RCC 7860 (cell line): ENCODE results near the gene WDR4.
"Not testable (repeated sequence)": the region's sequence is repeated elsewhere in the genome, so short reads cannot be mapped to it uniquely, and the experiment has no call there.

ENCODE experiments used
- DNase-seq: peaks from one replicate; pipeline ENCODE4 v3.0.0-alpha.2; 2015; ENCODE audit warnings: low spot score
- FAIRE-seq: peaks from 2 replicates; lab custom pipeline; 2012; peaks lifted over from hg19 to GRCh38; lab: Jason Lieb, UNC

WDR4 gene

GRCh38 chr21:42878993-42879787, at the start of gene WDR4:
Gene WDR4, minus strand, starts transcription at chr21:42879539. Its CDS starts 44 bp downstream, at chr21:42879495.
- DNase-seq (peak; percentile 95), FAIRE-seq (peak; percentile 58)

- not testable (repeated sequence) for FAIRE-seq, DNase-seq
Measured at GRCh38 chr21:42927474-42928200, 48.3 kb upstream of the WDR4 start.

GRCh38 chr21:42925114-42925926, 46.0 kb upstream of the WDR4 start, which contains the start of gene ERVH48-1:
Gene ERVH48-1, minus strand, starts transcription at chr21:42925630. Its CDS starts 6,624 bp downstream, at chr21:42919006.
- DNase-seq (no peak), FAIRE-seq (no peak)

GRCh38 chr21:42924433-42924751, 45.1 kb upstream of the WDR4 start:
- FAIRE-seq = no peak
- no peak for DNase-seq

GRCh38 chr21:42923553-42924432, 44.5 kb upstream of the WDR4 start:
- DNase-seq (peak; percentile 90), FAIRE-seq (peak; percentile 81)

- FAIRE-seq (no peak), DNase-seq (no peak)
Measured at GRCh38 chr21:42922918-42923317, 43.6 kb upstream of the WDR4 start.

GRCh38 chr21:42921927-42922326, 42.6 kb upstream of the WDR4 start:
- DNase-seq = no peak
- no peak for FAIRE-seq

- DNase-seq (no peak), FAIRE-seq (no peak)
Measured at GRCh38 chr21:42918291-42918690, 39.0 kb upstream of the WDR4 start.

- FAIRE-seq = no peak
- DNase-seq = no peak
Measured at GRCh38 chr21:42913476-42913875, 34.1 kb upstream of the WDR4 start.

GRCh38 chr21:42911920-42912319, 32.6 kb upstream of the WDR4 start:
- not testable (repeated sequence) for FAIRE-seq, DNase-seq

GRCh38 chr21:42908484-42908883, 29.1 kb upstream of the WDR4 start:
- not testable (repeated sequence) for FAIRE-seq

GRCh38 chr21:42906233-42906632, 26.9 kb upstream of the WDR4 start:
- no peak for DNase-seq
- no peak for FAIRE-seq

More at GRCh38 chr21:42908484-42908883, 29.1 kb upstream of the WDR4 start:
- not testable (repeated sequence) for DNase-seq

GRCh38 chr21:42905195-42905594, 25.9 kb upstream of the WDR4 start:
- FAIRE-seq (no peak), DNase-seq (no peak)

- no peak for DNase-seq
- FAIRE-seq = no peak
Measured at GRCh38 chr21:42903817-42904216, 24.5 kb upstream of the WDR4 start.

GRCh38 chr21:42900446-42900845, 21.1 kb upstream of the WDR4 start:
- DNase-seq (no peak), FAIRE-seq (no peak)

- FAIRE-seq = peak; percentile 66
- DNase-seq = peak; percentile 98
Measured at GRCh38 chr21:42892931-42893755, 13.8 kb upstream of the WDR4 start, which contains the start of gene NDUFV3. Gene NDUFV3, plus strand, starts transcription at chr21:42893309. Its CDS starts 25 bp downstream, at chr21:42893334.

- FAIRE-seq (no peak), DNase-seq (no peak)
Measured at GRCh38 chr21:42892582-42892930, 13.2 kb upstream of the WDR4 start.

GRCh38 chr21:42887326-42887725, 8.0 kb upstream of the WDR4 start:
- DNase-seq = no peak
- no peak for FAIRE-seq

- FAIRE-seq (no peak), DNase-seq (no peak)
Measured at GRCh38 chr21:42883921-42884320, 4.6 kb upstream of the WDR4 start.
